Measurements from ENCODE around the gene SPEG.

- TF ChIP-seq POLR2A (IDR thresholded peaks at IDR 0.05; ENCODE audit: low read depth, low read length): no peak
- TF ChIP-seq MAX (IDR thresholded peaks at IDR 0.05; ENCODE audit: insufficient read depth, insufficient read length): no peak
- no peak for TF ChIP-seq POLR2AphosphoS5 (IDR thresholded peaks at IDR 0.05; ENCODE audit: insufficient read depth, low read depth, low read length)
Measured at GRCh38 chr2:219505585-219505984, 70.9 kb downstream of the SPEG start.
